GM12892 (cell line): ENCODE results near the gene ACAP3.

Experiments
- POLR2A ChIP-seq: IDR thresholded peaks from 2 replicates; pipeline ENCODE4 v1.6.1; 2011; ENCODE audit warnings: low read depth, low read length, control low read depth
- POLR2AphosphoS5 ChIP-seq: IDR thresholded peaks from 2 replicates; pipeline ENCODE4 v1.6.1; 2011; ENCODE audit warnings: low read depth, low read length, control low read depth

DNA sequence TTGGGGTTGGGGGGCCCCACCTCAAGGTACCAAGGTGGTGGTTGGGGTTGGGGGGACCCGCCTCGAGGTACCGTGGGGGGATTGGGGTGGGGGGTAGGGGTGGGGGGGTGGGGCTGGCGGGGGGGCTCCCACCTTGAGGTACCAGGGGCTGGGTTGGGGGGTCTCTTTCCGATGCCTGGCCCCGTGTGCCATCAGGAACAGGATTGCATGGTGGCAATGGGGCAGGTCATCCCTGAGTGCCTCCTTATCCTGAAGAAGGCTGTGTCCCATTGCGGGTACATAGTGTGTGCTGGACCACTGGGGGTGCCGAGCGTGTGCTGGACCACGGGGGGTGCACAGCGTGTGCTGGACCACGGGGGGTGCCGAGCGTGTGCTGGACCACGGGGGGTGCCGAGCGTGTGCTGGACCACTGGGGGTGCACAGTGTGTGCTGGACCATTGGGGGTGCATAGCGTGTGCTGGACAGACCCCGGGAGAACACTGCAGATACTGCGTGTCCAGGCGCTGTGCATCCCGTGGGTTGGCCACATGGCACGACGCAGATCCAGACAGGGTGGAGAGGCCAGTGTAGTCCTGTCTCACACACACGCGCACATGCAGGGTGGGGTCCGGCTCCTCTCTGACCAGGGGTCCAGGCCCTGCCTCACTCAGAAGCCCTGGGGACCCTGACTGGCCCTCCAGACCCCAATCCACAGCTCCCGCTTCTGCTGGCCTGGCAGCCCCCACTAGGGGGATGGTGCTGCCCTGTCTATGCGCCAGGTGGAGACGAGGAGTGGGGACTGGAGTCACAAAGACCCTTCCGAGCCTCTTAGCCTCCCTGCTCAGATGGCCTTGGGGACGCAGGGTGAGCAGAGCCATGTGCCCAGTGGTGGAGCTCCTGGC lies 23.3 kb downstream of the ACAP3 start:
- TF ChIP-seq POLR2AphosphoS5 (no peak), POLR2A (no peak)
